Endodermal cell (in vitro differentiated cells): ENCODE data around the gene TCN1. TPM values are rescaled to one million over a fixed set of nuclear protein-coding genes. Genes with fewer than 3 reads are reported as not detected.

Experiments
- DNase-seq: peaks from one replicate; pipeline ENCODE4 v3.0.0-alpha.2; 2017
- H3K27ac ChIP-seq: 2 replicates; pipeline ENCODE4 v1.5.1; 2013; ENCODE audit warnings: mild to moderate bottlenecking, low read depth, low read length, moderate library complexity
- H3K27me3 ChIP-seq: 2 replicates; pipeline ENCODE4 v1.6.1; 2013; ENCODE audit warnings: mild to moderate bottlenecking, low read length, moderate library complexity; ENCODE audit not compliant: insufficient read depth, control insufficient read depth, poor library complexity, severe bottlenecking
- H3K36me3 ChIP-seq: 2 replicates; pipeline ENCODE4 v1.7.0; 2013; ENCODE audit warnings: mild to moderate bottlenecking, low read length, moderate library complexity; ENCODE audit not compliant: control insufficient read depth, insufficient read depth
- H3K4me1 ChIP-seq: one replicate; pipeline ENCODE4 v1.7.0; 2013; ENCODE audit warnings: low read length; ENCODE audit not compliant: control insufficient read depth, insufficient read depth
- H3K4me3 ChIP-seq: 2 replicates; pipeline ENCODE4 v1.5.1; 2013; ENCODE audit warnings: mild to moderate bottlenecking, low read length, moderate library complexity
- H3K9ac ChIP-seq: 2 replicates; pipeline ENCODE4 v1.6.1; 2013; ENCODE audit warnings: mild to moderate bottlenecking, low read length, moderate library complexity; ENCODE audit not compliant: poor library complexity, severe bottlenecking; ENCODE audit errors: extremely low read depth
- H3K9me3 ChIP-seq: 2 replicates; pipeline ENCODE4 v1.6.1; 2013; ENCODE audit warnings: mild to moderate bottlenecking, low read length, moderate library complexity; ENCODE audit not compliant: control insufficient read depth
- H3K27ac Mint-ChIP-seq: 2 replicates; pipeline ENCODE4 v1.8.0; 2020; ENCODE audit warnings: mixed read lengths
- H3K27me3 Mint-ChIP-seq: 2 replicates; pipeline ENCODE4 v1.8.0; 2021; ENCODE audit warnings: mild to moderate bottlenecking, mixed read lengths; ENCODE audit not compliant: insufficient read depth
- H3K36me3 Mint-ChIP-seq: 2 replicates; pipeline ENCODE4 v1.8.0; 2020; ENCODE audit warnings: low read depth, mixed read lengths
- H3K4me1 Mint-ChIP-seq: 2 replicates; pipeline ENCODE4 v1.8.0; 2020; ENCODE audit warnings: mixed read lengths
- H3K4me3 Mint-ChIP-seq: 2 replicates; pipeline ENCODE4 v1.8.0; 2020; ENCODE audit warnings: mild to moderate bottlenecking, moderate library complexity, mixed read lengths
- H3K9me3 Mint-ChIP-seq: 2 replicates; pipeline ENCODE4 v1.8.0; 2020; ENCODE audit warnings: mild to moderate bottlenecking, mixed read lengths
- WGBS, 2 experiments: methylation state at CpG; one replicate each; pipeline versions ENCODE4 v1.1.5 to v1.1.7; 2013; ENCODE audit warnings: missing lambda C conversion rate in 2 of 2, mixed read lengths in 1 of 2; ENCODE audit not compliant: insufficient coverage in 1 of 2, insufficient read length in 1 of 2; 5-methylcytosine and 5-hydroxymethylcytosine counted together
- total RNA-seq, 2 donors: library from RNA; stranded (reverse); fragmentation: NEBNext Ultra II Directional in 1 of 2; extraction: Animal tissue kit (Norgen Biotek cat#: 25700) in 1 of 2; gene quantifications; 2 replicates in 1 of 2; 3 replicates in 1 of 2; pipeline ENCODE4 v1.2.1, GENCODE V29; 2021
- TF ChIP-seq, protein P1 (sequence below): fragments of 200-600 bp; sonication (generic); conservative IDR thresholded peaks from 2 replicates; pipeline ENCODE4 v1.5.0; 2021; ENCODE audit warnings: antibody characterized with exemption, mild to moderate bottlenecking

Gene TCN1
- total RNA-seq, 2 donors from 2014 or later, result not detected

GRCh38 chr11:59810911-59811259 lies 55.4 kb downstream of the TCN1 start:
- no peaks in the 10 kb centered on the region for H3K9me3 ChIP-seq
- Mint-ChIP-seq H3K4me1 (peaks cover 14% of the 10 kb centered on the region), H3K36me3 (peaks cover 23% of the 10 kb centered on the region), H3K9me3 (no peaks in the 10 kb centered on the region), H3K4me3 (peak overlapping the region; percentile 94), H3K27me3 (no peaks in the 10 kb centered on the region), H3K27ac (peak overlapping the region; percentile 97)
- peaks cover 7% of the 10 kb centered on the region for H3K4me1 ChIP-seq
- peaks cover 34% of the 10 kb centered on the region for H3K36me3 ChIP-seq
- no peak overlapping the region for H3K9ac ChIP-seq
- WGBS, 2 experiments, result 28 to 34% methylated on average over 2 to 8 of the region's 8 CpGs
- H3K27ac ChIP-seq, result no peak overlapping the region
- TF ChIP-seq, protein P1, sequence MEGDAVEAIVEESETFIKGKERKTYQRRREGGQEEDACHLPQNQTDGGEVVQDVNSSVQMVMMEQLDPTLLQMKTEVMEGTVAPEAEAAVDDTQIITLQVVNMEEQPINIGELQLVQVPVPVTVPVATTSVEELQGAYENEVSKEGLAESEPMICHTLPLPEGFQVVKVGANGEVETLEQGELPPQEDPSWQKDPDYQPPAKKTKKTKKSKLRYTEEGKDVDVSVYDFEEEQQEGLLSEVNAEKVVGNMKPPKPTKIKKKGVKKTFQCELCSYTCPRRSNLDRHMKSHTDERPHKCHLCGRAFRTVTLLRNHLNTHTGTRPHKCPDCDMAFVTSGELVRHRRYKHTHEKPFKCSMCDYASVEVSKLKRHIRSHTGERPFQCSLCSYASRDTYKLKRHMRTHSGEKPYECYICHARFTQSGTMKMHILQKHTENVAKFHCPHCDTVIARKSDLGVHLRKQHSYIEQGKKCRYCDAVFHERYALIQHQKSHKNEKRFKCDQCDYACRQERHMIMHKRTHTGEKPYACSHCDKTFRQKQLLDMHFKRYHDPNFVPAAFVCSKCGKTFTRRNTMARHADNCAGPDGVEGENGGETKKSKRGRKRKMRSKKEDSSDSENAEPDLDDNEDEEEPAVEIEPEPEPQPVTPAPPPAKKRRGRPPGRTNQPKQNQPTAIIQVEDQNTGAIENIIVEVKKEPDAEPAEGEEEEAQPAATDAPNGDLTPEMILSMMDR, result no peak
- DNase-seq, result no peak
- H3K4me3 ChIP-seq, result peak overlapping the region; percentile 92
- H3K27me3 ChIP-seq, result no peaks in the 10 kb centered on the region

DNA sequence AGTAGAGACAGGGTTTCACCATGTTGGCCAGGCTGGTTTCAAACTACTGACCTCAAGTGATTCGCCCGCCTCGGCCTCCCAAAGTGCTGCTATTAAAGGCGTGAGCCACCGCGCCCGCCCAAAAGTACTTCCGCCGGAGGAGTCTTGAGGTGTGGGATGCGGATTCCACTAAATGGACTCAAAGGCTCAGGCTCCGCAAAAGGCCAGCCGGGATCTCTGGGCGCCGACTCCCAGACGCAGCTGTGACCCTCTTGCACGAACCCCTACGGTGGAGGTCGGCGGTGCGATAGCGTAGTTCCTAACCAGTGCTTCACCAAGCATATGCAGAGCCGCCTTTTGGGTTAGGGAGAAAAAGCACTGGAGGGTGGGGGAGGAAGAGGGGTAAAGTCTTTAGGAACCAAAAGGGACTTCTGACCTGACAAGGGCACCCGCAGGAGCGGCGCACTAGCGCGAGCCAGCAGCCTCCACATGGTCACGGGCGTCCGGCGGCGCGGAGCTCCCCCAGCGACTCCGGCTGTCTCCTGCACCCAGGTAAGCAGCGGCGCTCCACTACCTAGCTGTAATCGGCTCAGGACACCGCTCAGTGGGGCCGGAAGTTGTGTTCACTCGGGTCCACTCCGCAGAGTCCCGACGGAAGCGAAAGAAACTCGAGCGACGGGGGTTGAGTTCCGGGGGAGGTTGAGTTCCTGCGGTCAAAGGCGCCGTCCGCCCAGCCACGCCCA lies 55.9 kb downstream of the TCN1 start, which contains the start of gene MRPL16:
MRPL16 (minus strand) TSS at position 590 of the 722 bp plus-strand sequence; CDS start at position 470, 120 bp downstream.
- Mint-ChIP-seq H3K4me1 (peaks cover 13% of the 10 kb centered on the region), H3K27ac (peak within 1 kb of the TSS; percentile 97), H3K4me3 (peak within 1 kb of the TSS; percentile 94), H3K9me3 (no peaks in the 10 kb centered on the region), H3K36me3 (peaks cover 23% of the 10 kb centered on the region), H3K27me3 (no peaks in the 10 kb centered on the region)
- DNase-seq, result peak; percentile 98
- Histone ChIP-seq H3K4me1 (peaks cover 3% of the 10 kb centered on the region), H3K4me3 (peak within 1 kb of the TSS; percentile 92), H3K9me3 (no peaks in the 10 kb centered on the region), H3K9ac (peak within 1 kb of the TSS; percentile 82), H3K27ac (no peak within 1 kb of the TSS), H3K27me3 (no peaks in the 10 kb centered on the region), H3K36me3 (peaks cover 40% of the 10 kb centered on the region)
- 0 to 1% methylated on average over 37 to 54 of the region's 54 CpGs for WGBS, 2 experiments
- TF ChIP-seq, protein P1, result peak; percentile 69

DNA sequence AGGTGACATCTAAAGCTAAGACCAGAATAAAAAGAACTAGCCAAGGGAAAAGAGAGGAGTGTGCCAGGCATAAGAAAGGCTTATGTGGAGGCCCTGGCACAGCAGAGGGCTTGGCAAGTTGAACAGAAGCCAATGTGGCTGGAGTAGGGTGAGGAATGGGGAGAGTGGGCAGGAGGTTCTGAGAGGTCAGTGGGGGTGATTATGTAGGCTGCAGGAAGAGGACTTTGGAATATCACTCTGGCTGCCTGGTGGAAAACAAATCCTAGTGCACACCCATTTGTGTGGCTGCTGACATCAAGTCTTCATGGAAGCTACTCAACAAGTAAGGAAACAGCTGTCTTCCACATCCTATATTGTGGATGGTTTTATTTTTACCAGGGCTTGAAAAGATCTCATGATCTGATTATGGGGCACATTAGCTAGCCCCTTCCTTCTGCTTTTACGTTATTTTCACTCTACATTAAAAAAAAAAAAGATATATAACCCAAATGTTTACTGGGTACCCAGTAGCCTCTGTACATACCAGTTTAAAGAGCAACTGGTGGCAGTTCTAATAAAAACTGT lies 59.2 kb downstream of the TCN1 start:
- Mint-ChIP-seq H3K4me1 (peaks cover 13% of the 10 kb centered on the region), H3K27me3 (no peaks in the 10 kb centered on the region), H3K27ac (no peak overlapping the region), H3K36me3 (peaks cover 42% of the 10 kb centered on the region), H3K9me3 (no peaks in the 10 kb centered on the region), H3K4me3 (no peak overlapping the region)
- no peaks in the 10 kb centered on the region for H3K9me3 ChIP-seq
- TF ChIP-seq, protein P1, result no peak
- 84 to 100% methylated on average over 1 of the region's 1 CpG for WGBS, 2 experiments
- no peaks in the 10 kb centered on the region for H3K27me3 ChIP-seq
- no peak overlapping the region for H3K4me3 ChIP-seq
- no peak for DNase-seq
- H3K4me1 ChIP-seq, result peaks cover 6% of the 10 kb centered on the region
- H3K9ac ChIP-seq, result no peak overlapping the region
- no peak overlapping the region for H3K27ac ChIP-seq
- H3K36me3 ChIP-seq, result peaks cover 58% of the 10 kb centered on the region
